ENCODE measurements around the gene CNIH3.

- TF ChIP-seq CTCF (IDR thresholded peaks at IDR 0.05) (no peak), POLR2A (IDR thresholded peaks at IDR 0.05) (no peak)
These were observed 94.1 kb downstream of the CNIH3 start for GRCh38 chr1:224710196-224710595.
